GM08714 (cell line): ENCODE measurements around the gene ORC2.

Experiments
- H3K4me3 ChIP-seq: fragments of 200-500 bp; sonication (Bioruptor generic); 2 replicates; pipeline ENCODE4 v1.5.1; 2014; ENCODE audit warnings: mild to moderate bottlenecking, low read length, inconsistent platforms
- ZNF274 ChIP-seq: IDR thresholded peaks from 2 replicates; pipeline ENCODE4 v1.6.1; 2012; ENCODE audit warnings: mild to moderate bottlenecking, low read depth, low read length

The ORC2 gene

DNA sequence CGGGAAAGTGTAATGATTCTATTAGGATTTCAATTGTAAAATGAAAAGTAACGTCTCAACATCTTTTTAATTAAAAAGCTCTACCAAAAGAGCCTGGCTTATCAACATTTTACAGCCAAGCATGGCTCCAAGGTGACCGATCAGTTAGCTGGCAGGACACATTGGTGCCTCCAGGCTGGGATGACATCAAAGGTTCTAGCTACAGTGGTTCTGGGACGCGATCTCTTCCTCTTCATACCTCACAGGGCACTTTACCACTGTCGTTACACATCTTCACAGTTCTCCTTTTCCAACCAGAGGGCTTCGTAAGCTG lies 693 bp downstream of the ORC2 start:
- TF ChIP-seq ZNF274 = no peak
- peak overlapping the region; percentile 80 for H3K4me3 ChIP-seq

DNA sequence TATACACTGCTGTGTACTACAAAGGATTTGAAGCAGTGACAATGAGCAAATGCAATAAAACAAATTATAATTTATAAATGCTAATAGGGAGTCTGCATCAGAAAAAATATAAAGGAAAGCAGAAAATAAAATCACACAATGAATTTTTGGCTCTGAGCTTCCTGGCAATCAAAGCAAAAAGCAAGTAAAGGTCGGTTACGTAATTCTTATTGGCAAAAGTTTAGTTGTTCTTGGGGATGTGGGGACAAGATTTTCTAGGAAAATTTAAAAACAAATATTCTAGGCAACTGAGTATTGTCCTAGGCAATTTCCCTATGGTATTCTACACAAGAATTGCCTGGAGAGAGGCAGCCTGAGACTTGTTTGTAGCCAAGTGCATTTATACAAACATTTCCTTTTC lies 1.8 kb downstream of the ORC2 start:
- H3K4me3 ChIP-seq = peak overlapping the region; percentile 80; the same call in 1 of the 2 replicates
- no peak for TF ChIP-seq ZNF274

DNA sequence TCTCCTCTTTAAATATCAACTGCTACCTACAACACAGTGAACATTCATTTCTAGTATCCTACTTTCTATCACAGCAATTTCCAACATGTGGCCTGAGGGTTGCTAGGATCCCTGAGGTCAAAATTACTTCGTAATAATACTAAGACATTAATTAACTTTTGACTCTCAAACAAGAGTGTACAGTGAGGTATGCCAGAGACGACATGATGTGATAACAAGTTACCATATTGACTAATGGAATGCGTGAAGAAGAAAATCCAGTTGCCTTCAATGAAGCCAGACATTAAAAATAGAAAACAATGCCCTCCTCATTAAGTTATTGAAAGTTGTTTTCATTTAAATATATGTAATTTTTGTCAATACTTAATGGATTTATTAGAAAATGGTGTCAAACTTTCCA lies 13.1 kb downstream of the ORC2 start:
- H3K4me3 ChIP-seq = no peak overlapping the region
- TF ChIP-seq ZNF274 = no peak

DNA sequence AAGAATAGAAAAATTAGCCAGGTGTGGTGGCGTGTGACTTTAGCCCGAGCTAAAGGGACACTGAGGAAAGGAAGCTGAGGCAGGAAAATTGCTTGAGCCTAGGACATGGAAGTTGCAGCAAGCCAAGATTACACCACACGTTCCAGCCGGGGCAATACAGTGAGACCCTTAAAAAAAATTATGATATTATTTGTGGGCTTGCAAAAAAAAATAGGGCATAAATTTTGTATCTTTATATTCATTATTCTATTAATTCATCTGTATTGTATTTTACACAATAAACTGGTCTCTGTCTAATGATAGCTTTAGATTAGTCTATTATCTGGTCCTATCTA lies 18.1 kb downstream of the ORC2 start:
- TF ChIP-seq ZNF274 = no peak
- H3K4me3 ChIP-seq = no peak overlapping the region

DNA sequence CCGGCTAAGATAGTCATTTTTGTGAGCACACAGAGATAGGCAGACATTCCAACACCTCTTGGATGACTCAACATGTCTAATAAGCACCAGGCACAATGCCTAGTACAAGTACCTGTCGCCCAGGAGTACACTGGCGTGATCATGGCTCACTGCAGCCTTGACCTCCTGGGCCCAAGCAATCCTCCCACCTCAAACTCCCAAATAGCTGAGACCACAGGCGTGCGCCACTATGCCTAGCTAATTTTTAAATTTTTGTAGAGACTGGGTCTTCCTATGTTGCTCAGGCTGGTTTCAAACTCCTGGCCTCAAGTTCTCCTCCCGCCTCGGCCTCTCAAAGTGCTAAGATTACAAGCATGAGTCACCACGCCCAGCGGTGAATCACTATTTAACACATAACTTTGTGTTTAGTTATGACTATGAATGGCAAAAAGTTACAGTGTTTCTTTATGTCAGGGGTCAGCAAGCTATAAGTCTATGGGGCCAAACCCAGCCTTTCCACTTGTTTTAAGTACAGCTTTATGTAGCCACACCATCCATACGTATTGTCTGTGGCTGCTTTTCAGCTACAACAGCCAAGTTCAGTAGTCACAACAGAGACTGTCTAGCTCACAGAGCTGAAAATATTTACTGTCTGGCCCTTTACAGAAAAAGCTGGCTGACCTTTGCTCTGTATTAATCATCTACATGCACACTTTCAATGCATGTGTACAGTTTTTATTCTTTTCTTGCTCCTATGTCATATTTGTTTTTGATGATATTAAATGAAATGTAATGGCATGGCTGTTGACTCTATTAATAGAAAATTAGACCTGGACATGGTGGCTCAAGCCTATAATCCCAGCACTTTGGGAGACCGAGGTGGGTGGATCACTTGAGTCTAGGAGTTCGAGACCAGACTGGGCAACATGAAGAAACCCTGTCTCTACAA lies 18.7 kb downstream of the ORC2 start:
- TF ChIP-seq ZNF274 = no peak
- H3K4me3 ChIP-seq = no peak overlapping the region

DNA sequence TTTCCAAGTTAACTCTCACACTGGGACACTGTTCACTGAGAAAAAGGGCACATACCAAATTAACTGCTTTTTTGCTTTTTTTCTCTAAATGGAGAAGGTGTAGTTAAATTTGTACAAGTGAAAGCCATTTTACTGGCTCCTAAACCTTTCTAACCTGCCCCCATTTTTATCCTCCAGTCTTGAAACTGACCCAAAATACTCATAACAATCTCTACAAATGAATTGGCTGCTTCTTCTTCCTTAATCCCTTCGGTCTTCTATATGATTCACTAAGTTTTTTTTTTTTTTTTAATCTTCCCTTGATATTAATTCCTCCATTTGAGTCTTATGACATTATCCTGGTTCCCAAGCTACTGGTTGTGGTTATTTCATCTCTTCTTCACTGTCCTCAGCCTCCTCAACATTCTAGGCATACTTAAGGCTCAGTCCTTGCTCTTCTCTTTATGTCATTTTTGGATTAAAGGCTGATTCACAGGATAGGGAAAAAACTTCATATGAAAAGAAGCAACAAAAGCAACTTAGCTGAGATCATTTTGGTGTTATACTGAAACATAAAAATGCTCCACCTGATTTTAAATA lies 19.8 kb downstream of the ORC2 start:
- no peak overlapping the region for H3K4me3 ChIP-seq
- TF ChIP-seq ZNF274 = no peak

DNA sequence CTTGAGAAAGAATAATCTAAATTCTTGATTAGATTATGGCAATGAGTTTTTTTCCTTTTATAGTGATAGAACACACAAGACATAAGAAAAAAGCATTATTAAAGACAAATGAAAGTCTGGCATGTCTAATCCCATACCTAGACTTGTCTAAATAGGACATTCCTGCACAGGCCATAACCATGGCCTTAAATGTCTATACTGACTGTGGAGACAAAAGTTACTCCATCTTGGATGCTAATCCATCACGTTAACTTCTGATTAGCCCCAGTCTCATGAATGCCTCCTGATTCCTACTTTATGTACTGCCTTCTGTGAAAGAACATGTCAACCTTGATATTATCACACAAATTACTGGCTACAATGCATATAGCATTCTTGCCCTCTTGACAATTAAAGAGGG lies 23.6 kb downstream of the ORC2 start:
- H3K4me3 ChIP-seq = no peak overlapping the region
- no peak for TF ChIP-seq ZNF274

DNA sequence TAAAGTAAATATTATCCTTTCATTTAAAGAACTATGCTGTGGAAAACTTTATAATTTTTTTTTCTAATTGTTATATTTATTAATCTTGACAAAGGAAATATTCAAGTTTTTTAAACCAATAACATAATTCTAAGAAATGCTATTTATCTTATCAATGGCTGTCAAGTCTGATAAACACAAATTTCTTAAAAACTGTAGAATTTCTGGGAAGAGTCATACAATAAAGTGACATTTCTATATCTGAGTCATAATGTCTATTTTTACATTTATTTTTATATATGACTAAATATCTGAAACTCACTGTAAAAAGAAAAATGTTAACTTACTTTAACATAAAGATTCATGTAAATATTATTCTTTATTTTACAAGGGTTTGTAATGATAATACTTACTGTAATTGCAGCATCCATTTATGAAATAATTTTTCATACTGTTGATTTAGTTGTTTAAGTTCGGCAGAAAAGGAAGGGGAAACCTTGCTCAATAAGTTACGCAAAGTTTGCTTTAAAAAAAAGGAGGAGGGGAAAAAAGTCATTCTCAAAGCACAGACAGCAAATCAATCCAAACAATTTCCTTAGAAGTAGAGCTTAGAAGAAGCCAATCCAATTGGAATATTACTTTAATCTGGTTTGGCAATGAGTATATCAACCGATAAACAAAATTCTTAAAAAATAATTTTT lies 32.4 kb downstream of the ORC2 start:
- no peak for TF ChIP-seq ZNF274
- no peak overlapping the region for H3K4me3 ChIP-seq

DNA sequence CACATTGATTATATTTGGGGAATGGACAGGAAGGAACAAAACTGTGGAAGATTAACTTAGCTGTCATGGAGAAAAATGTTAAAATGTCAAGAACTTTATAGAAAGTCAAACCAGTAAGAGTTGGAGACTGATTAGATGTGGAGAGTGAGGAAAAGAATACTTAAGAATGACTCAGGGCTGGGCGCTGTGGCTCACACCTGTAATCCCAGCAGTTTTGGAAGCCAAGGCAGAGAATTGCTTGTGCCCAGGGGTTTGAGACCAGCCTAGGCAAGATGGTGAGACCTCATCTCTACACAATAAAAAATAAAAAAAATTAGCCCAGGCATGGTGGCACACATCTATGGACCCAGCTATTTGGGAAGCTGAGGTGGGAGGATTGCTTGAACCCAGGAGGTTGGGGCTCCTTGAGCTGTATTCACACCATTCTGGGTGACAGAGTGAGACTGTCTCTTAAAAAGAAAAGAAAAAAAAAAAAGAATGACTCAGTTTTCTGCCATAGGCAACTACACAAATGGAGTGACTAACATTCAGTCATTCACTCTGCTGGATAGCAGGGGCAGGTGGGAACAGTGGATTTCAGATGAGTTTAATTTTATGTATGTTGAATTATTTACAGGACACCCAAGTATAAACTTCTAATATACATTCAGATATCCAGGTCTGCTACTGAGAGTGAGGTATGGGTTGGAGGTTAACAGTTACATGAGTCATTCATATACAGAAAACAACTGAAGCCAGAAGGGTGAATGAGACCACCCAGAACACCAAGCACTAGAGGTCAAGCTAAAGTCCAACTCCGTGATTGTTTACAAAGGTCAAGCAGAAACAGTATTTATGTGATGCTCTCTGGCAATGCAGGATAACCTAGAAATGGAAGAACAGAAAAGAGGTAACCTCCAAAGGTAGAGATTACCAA lies 33.9 kb downstream of the ORC2 start:
- no peak for TF ChIP-seq ZNF274
- H3K4me3 ChIP-seq = no peak overlapping the region

DNA sequence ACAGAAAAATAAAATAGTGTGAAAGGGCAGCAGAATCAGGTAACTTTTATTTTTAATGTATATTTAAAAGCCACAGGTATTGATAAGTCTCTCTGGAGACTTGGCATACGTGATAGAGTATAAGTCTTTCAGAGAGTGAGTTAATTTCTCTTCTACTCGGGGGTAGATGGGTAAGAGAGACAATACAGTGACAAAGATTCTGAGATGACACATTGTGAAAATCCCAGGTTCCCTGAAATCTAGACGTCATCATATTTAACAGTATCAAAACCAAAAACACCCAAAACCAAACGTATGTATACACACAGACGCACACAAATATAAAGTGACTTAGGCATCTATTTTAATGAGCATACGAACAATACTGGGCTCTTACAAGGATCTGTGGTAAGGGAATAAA lies 41.0 kb downstream of the ORC2 start:
- H3K4me3 ChIP-seq = no peak overlapping the region
- TF ChIP-seq ZNF274 = no peak

DNA sequence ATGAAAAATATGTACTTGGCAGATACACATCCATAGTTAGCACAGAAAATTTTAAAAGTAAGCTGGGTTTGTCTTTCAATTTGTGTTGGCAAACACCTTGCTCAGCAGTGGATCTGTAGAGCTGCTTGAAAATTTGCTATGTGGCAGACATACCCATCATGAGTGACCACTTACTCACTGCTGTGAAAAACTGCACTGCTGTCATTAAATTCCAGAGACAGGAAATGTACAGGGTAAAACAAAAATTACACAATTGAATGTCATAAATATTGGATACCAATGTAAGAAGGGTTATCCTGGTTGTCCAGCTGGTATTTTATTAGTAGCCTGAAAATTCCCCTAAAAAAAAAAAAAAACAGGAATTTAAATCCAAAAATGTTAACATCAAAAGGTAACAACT lies 49.8 kb downstream of the ORC2 start:
- no peak for TF ChIP-seq ZNF274
- no peak overlapping the region for H3K4me3 ChIP-seq

DNA sequence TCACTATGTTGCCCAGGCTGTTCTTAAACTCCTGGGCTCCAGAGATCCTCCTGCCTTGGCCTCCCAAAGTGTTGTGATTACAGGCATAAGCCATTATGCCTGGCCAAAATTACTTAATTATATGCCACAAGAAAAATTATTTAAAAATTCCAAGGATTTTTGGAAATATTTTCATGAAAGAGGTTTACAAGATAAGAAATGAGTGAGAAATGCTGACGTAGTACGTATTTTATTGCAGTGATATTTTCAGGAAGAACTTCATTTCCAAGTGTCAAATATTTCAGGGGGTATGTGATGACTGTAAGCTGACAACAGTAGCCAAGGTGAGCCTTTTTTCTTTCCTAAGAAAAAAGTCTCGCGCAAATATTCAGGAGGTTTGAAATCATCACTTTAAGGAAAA lies 53.5 kb downstream of the ORC2 start:
- no peak overlapping the region for H3K4me3 ChIP-seq
- no peak for TF ChIP-seq ZNF274

DNA sequence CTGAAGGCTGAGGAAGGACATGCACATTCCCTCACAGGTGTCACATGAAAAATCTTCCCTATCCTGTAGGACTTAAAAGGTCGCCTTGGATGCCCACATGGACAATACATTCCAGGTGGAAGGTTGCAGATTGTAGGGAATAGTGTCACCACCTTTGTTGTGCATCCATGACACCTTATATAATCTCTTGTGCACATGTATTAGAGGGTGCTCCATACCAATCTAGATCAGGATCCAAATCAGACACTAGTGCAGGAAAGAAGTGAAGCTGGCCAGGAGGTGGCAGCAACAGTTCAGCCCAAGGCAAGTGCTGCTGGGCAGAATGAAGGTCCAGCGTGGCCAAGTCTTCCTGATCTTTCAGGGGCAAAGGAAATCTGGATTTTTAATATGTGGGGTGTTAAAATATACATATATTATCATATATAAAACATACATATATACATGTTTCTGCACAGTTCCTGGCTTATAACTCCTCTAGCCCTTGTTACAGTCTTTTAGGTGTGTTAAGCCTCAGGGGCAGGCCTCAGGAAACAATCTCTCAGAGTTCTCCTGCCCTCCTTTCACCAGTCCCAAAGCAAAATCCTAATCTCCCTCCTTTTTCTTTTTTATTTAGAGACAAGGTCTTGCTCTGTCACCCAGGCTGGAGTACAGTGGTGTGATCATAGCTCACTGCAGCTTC lies 57.7 kb downstream of the ORC2 start:
- no peak overlapping the region for H3K4me3 ChIP-seq
- TF ChIP-seq ZNF274 = no peak
